ENCODE measurements around the gene GADD45B.

- TF ChIP-seq REST (IDR thresholded peaks at IDR 0.05; ENCODE audit: insufficient read depth in 1 of 2, low read depth in 2 of 2, low read length in 2 of 2): peak; percentile 56 to 67; a peak in 1 of 4 replicates
- peak; percentile 100 for TF ChIP-seq POLR2AphosphoS5 (IDR thresholded peaks at IDR 0.05; ENCODE audit: low read depth, low read length)
- TF ChIP-seq TAF1 (IDR thresholded peaks at IDR 0.05; ENCODE audit: borderline replicate concordance, insufficient read depth, low read length): peak; percentile 99
- peak; percentile 36; the same call in 1 of the 2 replicates for TF ChIP-seq SIN3A (IDR thresholded peaks at IDR 0.05; ENCODE audit: borderline replicate concordance, insufficient read depth, low read length)
- TF ChIP-seq FOXP2 (optimal IDR thresholded peaks at IDR 0.05; ENCODE audit: borderline replicate concordance, extremely low read depth, extremely low read length, insufficient read depth): no peak
These were observed at the start of gene GADD45B for GRCh38 chr19:2475702-2476450.

Data from PFSK-1 (cell line).